ENCODE data around the gene SLC25A24. TPM values are rescaled to one million over a fixed set of nuclear protein-coding genes. Genes with fewer than 3 reads are reported as not detected.
"Not testable (repeated sequence)": the region's sequence is repeated elsewhere in the genome, so short reads cannot be mapped to it uniquely, and the experiment has no call there.

The SLC25A24 gene
- 10 to 100 TPM; 11.8 to 35.7 (median 28.8) TPM for total RNA-seq

DNA sequence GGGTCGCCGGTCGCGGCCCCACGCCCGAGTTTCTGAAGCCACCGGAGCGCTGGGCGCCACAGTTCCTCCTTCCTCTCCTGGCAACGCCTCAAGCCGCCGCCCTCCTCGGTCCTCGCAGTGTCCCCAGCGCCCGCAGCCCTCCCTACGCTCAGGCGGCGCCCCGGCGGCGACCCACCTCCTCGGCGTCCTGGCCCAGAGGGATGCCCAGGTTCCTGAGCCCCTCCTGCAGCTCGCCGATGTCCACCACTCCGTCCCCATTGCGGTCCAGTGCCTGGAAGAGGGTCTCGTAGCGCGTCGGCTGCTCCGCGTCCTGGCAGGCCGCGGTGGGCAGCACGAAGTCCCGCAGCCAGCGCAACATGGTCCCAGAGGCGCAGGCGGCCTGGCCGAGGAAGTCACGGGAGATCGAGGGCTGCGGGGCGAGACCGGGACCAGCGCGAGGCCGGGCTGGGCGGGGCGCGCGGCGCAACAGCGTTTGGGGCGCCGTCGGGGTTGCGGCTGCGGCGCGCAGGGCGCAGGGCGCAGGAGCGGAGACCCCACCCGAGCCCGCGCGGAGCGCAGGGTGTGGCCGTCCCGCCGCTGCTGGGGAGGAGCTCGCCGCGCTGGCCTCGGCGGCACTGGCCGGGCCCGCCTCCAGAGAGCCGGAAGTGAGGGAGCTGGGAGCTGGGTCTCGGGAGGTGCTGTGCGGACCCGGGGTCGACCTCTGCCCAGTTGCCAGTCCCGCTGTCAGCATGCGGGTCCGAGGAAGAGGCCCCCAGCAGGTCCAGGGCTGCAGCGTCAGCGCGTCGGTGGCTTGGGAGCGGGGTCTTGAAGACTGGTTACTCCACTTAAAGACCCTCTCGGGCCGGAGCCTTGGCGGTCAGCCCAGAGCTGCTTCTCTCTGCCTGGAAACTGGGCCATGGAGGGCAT, at the start of gene SLC25A24:
TSS of gene SLC25A24 (minus strand) at position 563 of the 906 bp plus-strand sequence. CDS start at position 358, 205 bp downstream.
- peak in 2 of 4 donors; percentile 50 to 55 for TF ChIP-seq POLR2A (IDR thresholded peaks at IDR 0.05)
- TF ChIP-seq, protein P1, sequence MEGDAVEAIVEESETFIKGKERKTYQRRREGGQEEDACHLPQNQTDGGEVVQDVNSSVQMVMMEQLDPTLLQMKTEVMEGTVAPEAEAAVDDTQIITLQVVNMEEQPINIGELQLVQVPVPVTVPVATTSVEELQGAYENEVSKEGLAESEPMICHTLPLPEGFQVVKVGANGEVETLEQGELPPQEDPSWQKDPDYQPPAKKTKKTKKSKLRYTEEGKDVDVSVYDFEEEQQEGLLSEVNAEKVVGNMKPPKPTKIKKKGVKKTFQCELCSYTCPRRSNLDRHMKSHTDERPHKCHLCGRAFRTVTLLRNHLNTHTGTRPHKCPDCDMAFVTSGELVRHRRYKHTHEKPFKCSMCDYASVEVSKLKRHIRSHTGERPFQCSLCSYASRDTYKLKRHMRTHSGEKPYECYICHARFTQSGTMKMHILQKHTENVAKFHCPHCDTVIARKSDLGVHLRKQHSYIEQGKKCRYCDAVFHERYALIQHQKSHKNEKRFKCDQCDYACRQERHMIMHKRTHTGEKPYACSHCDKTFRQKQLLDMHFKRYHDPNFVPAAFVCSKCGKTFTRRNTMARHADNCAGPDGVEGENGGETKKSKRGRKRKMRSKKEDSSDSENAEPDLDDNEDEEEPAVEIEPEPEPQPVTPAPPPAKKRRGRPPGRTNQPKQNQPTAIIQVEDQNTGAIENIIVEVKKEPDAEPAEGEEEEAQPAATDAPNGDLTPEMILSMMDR (IDR thresholded peaks at IDR 0.05) = no peak
- Histone ChIP-seq H3K27ac (peak within 1 kb of the TSS; percentile 90 to 99 (median 94)), H3K36me3 (peaks cover 0 to 17% (median 0%) of the 10 kb centered on the region in 3 donors), H3K4me3 (peak within 1 kb of the TSS; percentile 81 to 95 (median 85)), H3K27me3 (no peaks in the 10 kb centered on the region), H3K9me3 (peaks cover 0 to 3% (median 0%) of the 10 kb centered on the region in 3 donors), H3K4me1 (peaks cover 4 to 35% (median 12%) of the 10 kb centered on the region in 3 donors)
- intact Hi-C loops (cut with DNase I) = no loop called here
- peak; percentile 21 for DNase-seq
- 0 to 1% methylated on average over 9 to 14 of the region's 97 CpGs for WGBS, 2 donors

DNA sequence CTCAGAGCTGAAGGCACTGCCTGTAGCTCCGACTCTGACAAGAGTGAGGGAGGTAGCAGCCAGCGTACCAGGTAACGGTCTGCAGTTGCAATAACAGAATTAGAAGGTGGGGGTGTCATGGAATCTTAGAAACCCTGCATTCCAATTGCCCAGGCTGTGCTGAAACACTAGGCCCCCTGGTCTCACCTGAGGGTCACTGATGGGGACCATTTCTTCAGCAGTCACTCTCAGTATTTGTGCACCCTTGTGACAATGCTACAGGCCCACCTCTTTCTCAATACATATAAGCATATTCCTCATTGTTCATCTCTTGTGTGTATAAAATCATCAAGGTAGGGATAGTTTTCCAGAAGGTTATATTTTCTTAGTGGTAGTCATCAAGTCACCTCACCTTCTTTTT, 43.8 kb upstream of the SLC25A24 start, which contains the start of gene NBPF4:
TSS of gene NBPF4 (minus strand) at position 101 of the 400 bp plus-strand sequence. CDS start 315 bp downstream, outside the sequence.
- H3K9me3 ChIP-seq; intact Hi-C loops (cut with DNase I); H3K4me3 ChIP-seq; H3K27me3 ChIP-seq; DNase-seq; H3K36me3 ChIP-seq; H3K4me1 ChIP-seq; H3K27ac ChIP-seq: not testable (repeated sequence)
- no CpG with 5 or more reads among the region's 3 CpGs for WGBS, 2 donors

DNA sequence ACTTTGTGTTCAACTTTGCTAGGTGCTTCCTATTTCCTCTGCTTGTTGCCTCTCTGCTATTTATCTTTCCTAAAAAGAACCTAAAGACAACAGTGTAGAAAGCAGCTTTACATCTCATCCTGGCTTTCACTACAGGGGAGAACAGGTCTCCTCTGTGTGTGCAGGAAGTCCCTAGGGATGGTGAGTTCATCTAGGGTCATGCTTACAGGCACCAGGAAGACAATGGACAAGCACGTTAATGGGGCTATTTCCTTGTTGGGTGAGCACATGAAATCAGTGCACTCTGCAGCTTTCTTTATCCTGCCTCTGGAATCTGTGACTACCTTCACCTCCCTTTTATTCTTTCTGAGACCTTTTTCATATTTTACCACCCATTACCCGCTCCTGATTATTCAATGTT, 39.3 kb upstream of the SLC25A24 start:
- intact Hi-C loops (cut with DNase I); H3K4me1 ChIP-seq; H3K27ac ChIP-seq; H3K4me3 ChIP-seq; H3K27me3 ChIP-seq; DNase-seq; H3K36me3 ChIP-seq; H3K9me3 ChIP-seq: not testable (repeated sequence)
- no CpG with 5 or more reads among the region's 2 CpGs for WGBS, 2 donors

DNA sequence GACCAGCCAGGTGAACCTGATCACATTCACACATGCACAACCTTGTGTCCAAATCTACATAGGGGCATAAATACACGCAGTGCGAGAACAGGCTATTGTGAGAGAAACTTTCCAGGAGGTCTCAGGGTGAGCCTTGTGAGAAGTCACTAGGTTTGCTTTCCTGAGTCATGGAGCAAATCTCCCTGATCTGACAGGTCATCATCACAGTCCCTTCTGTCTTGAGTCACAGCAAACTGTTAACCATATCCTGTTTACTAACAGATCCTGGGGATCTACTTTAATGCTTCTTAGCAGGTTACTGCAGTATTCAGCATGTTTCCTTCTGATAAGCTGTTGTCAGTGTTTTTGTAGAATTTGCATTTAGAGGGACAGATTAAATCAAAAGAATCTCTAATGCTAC, 35.2 kb upstream of the SLC25A24 start:
- H3K9me3 ChIP-seq; H3K4me1 ChIP-seq; H3K36me3 ChIP-seq; intact Hi-C loops (cut with DNase I); H3K4me3 ChIP-seq; H3K27ac ChIP-seq; H3K27me3 ChIP-seq; DNase-seq: not testable (repeated sequence)
- WGBS, 2 donors = no CpG with 5 or more reads among the region's 2 CpGs

DNA sequence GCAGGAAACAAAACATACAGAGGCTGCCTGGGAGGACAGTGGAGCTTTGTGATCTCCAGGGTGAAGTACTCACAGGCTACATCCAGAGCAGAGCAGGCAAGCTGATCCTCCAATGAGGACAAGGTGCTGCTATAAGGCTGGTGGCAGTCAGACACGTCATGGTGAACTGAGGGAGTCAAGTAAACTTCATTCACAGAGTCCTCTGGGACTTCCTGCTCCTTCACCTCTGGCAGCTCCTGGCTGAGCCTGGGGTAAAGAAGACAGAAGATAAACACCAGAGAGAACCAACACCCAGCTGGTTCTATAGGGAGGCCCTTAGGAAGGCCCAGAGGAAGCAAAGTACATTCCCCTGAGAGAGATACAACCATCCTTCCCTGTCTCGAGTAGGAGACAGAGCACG, 32.0 kb upstream of the SLC25A24 start:
- H3K9me3 ChIP-seq; H3K4me1 ChIP-seq; H3K27me3 ChIP-seq; H3K4me3 ChIP-seq; H3K27ac ChIP-seq; DNase-seq; intact Hi-C loops (cut with DNase I); H3K36me3 ChIP-seq: not testable (repeated sequence)
- no CpG with 5 or more reads among the region's 3 CpGs for WGBS, 2 donors

DNA sequence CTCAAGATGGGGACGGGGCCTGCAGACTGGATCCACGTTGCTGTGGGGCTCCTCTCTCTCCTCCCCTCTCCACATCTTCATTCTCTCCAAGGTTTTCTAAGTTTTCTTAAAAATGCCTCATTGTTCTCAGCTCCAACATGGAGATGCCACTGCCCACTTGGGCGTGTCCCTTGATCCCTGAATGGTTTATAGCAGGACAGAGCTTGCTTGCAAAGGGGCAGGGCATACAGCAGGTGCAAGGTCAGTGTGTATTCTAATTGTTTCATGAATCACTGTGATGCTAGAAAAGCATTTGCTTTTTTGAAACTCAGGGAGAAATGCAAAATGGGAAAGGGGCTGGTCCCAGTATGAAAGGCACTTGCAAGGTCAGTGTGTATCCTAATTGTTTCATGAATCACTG, 29.8 kb upstream of the SLC25A24 start:
- H3K27ac ChIP-seq; intact Hi-C loops (cut with DNase I); H3K36me3 ChIP-seq; H3K9me3 ChIP-seq; H3K27me3 ChIP-seq; H3K4me3 ChIP-seq; DNase-seq; H3K4me1 ChIP-seq: not testable (repeated sequence)
- no CpG with 5 or more reads among the region's 3 CpGs for WGBS, 2 donors

DNA sequence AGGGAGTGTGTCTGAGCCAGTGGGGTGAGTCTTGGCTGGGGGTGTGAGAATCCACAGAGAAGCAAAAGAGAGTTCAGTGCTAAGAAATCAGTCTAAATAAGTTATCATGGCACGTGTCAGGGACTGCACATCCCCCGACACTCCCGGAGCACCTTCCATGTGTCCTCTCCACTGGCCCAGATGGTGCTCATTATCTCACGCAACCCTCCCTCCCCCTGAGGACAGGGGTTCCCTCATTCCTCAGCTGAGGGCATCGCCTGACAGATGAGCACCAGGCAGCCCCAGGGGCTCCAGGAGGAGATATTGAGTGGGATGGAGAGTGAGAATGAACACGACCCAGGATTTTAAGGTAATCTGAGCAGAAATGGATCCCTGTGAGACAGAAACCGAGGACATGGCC, 27.6 kb upstream of the SLC25A24 start:
- H3K27me3 ChIP-seq; DNase-seq; intact Hi-C loops (cut with DNase I); H3K4me3 ChIP-seq; H3K9me3 ChIP-seq; H3K36me3 ChIP-seq; H3K4me1 ChIP-seq; H3K27ac ChIP-seq: not testable (repeated sequence)
- no CpG with 5 or more reads among the region's 7 CpGs for WGBS, 2 donors

DNA sequence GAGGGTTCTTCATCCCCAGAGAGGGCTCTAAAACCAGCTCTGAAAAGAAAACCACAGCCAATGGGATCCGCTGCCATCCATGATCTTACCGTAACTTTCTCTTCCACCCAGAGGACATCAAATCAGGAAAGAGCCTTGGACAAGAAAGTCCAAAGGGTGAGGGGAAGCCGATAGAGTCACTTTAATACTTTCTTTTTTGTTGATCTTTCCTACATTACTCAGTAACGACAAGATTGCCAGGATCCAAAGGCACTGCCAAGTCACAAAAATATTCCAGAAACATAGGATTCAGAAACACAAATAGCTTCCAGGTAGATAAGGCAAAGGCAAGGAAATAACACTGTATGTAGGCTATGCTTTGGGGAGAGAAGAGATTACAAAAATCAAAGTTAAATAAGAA, 26.7 kb upstream of the SLC25A24 start:
- H3K36me3 ChIP-seq; H3K4me3 ChIP-seq; H3K27ac ChIP-seq; H3K4me1 ChIP-seq; H3K9me3 ChIP-seq; intact Hi-C loops (cut with DNase I); DNase-seq; H3K27me3 ChIP-seq: not testable (repeated sequence)
- no CpG with 5 or more reads among the region's 4 CpGs for WGBS, 2 donors

DNA sequence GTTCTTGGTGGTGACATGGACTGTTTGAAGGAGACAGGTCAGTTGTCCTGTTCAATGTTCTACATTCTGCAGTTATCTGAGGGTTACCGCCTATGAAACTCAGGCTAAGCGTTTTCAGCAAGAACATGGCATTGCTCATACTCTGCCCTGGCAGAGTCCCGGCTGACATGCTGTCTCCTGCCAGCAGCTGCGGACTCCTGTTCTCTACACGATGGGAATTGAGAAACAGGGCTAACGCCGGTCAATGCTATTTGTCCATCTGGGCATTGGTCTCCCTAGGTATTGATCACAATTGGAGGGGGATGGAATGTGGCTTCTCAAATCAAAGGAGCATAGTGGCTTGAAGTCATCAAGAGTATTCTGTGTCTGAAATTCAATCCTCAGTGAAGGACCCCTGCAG, 23.1 kb upstream of the SLC25A24 start:
- H3K36me3 ChIP-seq; H3K27me3 ChIP-seq; H3K27ac ChIP-seq; H3K4me1 ChIP-seq; H3K9me3 ChIP-seq; DNase-seq; H3K4me3 ChIP-seq; intact Hi-C loops (cut with DNase I): not testable (repeated sequence)
- WGBS, 2 donors = 74% methylated on average over 7 of the region's 7 CpGs; no CpG with 5 or more reads in 1 of the 2 donors

DNA sequence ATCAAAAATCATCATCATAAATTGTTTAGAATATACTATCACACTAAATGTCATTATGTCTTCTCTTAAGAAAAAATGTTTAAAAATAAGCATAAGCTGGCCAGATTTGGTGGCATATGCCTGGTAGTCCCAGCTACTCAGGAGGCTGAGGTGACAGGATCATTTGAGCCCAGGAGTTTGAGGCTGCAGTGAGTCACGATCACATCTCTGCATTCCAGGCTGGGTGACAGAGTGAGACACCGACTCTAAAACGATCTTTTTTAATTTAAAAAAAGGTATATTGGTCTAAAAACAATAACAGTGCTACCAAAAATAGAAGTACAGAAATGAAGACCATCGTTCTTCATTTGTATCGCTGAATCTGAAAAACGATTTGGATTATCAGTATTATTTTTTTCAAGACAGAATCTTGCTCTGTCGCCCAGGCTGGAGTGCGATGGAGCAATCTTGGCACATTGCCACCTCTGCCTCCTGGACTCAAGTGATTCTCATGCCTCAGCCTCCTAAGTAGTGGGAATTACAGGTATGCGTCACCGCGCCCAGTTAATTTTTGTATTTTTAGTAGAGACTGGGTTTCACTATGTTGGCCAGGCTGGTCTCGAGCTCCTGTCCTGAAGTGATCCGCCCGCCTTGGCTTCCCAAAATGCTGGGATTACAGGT, 17.5 kb upstream of the SLC25A24 start:
- intact Hi-C loops (cut with DNase I); DNase-seq; H3K27ac ChIP-seq; H3K9me3 ChIP-seq; H3K36me3 ChIP-seq; H3K27me3 ChIP-seq; H3K4me1 ChIP-seq; H3K4me3 ChIP-seq: not testable (repeated sequence)
- 86% methylated on average over 14 of the region's 14 CpGs for WGBS, 2 donors

DNA sequence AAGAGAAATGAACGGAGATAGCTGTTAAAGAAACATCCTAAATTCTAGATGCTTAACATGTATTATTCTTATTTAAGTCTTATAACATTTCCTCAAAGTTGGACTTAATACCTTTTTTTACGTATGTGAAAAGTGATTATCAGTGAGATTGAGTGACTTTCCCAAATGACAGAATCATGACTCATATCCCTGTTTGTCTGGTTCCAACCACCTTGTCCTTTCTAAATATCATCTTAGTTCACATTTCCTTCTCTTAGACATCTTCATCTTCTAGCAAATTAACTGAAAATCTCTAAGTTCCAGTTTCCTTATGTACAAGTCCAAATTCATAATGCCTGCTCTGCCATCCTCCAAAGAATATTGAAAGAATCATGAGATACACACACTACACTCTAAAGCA, 16.9 kb upstream of the SLC25A24 start:
- DNase-seq; H3K9me3 ChIP-seq; H3K4me1 ChIP-seq; intact Hi-C loops (cut with DNase I); H3K27ac ChIP-seq; H3K4me3 ChIP-seq; H3K36me3 ChIP-seq: not testable (repeated sequence)
- WGBS, 2 donors = 57 to 58% methylated on average over 2 of the region's 2 CpGs
- H3K27me3 ChIP-seq = peaks cover 0 to 11% (median 0%) of the 10 kb centered on the region in 4 donors
